SU-DHL-6 (cell line): ENCODE data around the gene MIX23.

Source experiments
- H2AFZ ChIP-seq: fragments of 200-600 bp; sonication (generic); 2 replicates; pipeline ENCODE4 v1.6.1; 2014; ENCODE audit warnings: low read depth, mild to moderate bottlenecking, moderate library complexity, mixed read lengths, antibody characterized with exemption, low read length; ENCODE audit not compliant: severe bottlenecking
- H3F3A ChIP-seq: fragments of 200-600 bp; shearing (Covaris generic); 2 replicates; pipeline ENCODE4 v1.6.0; 2016; ENCODE audit warnings: antibody characterized with exemption, mild to moderate bottlenecking; ENCODE audit not compliant: insufficient read depth
- H3K27ac ChIP-seq: fragments of 200-600 bp; sonication (generic); 2 replicates; pipeline ENCODE4 v1.5.1; 2016; ENCODE audit warnings: low read depth, mild to moderate bottlenecking, low read length, moderate library complexity, mixed read lengths
- H3K27me3 ChIP-seq: fragments of 200-600 bp; sonication (generic), shearing (Covaris generic); 2 replicates; pipeline ENCODE4 v1.6.0; 2014; ENCODE audit warnings: mild to moderate bottlenecking, low read length
- H3K36me3 ChIP-seq: fragments of 200-600 bp; sonication (generic); 2 replicates; pipeline ENCODE4 v1.6.1; 2014; ENCODE audit warnings: mild to moderate bottlenecking, low read length, mixed read lengths
- H3K4me2 ChIP-seq: fragments of 300-600, 200-600 bp; shearing (Covaris generic), sonication (generic); 2 replicates; pipeline ENCODE4 v1.6.0; 2014; ENCODE audit warnings: low read length, low read depth, mild to moderate bottlenecking; ENCODE audit not compliant: poor library complexity, severe bottlenecking
- H3K4me3 ChIP-seq: fragments of 200-600 bp; sonication (generic); 2 replicates; pipeline ENCODE4 v1.5.1; 2014; ENCODE audit warnings: antibody characterized with exemption, low read length, mild to moderate bottlenecking, mixed read lengths; ENCODE audit not compliant: insufficient read depth, poor library complexity, severe bottlenecking
- H3K79me2 ChIP-seq: fragments of 200-600 bp; sonication (generic); 2 replicates; pipeline ENCODE4 v1.6.1; 2014; ENCODE audit warnings: mild to moderate bottlenecking, low read length, moderate library complexity; ENCODE audit not compliant: insufficient read depth
- H3K9ac ChIP-seq: fragments of 200-600 bp; sonication (generic); 2 replicates; pipeline ENCODE4 v1.7.0; 2014; ENCODE audit warnings: mild to moderate bottlenecking, low read length
- H3K9me2 ChIP-seq: fragments of 200-600 bp; sonication (generic); replicated peaks from 2 replicates; pipeline ENCODE4 v1.6.1; 2014; ENCODE audit warnings: low read length; ENCODE audit not compliant: insufficient read depth
- H3K9me3 ChIP-seq: fragments of 200-600 bp; sonication (generic); 2 replicates; pipeline ENCODE4 v1.6.1; 2014; ENCODE audit warnings: low read length, mixed read lengths; ENCODE audit not compliant: insufficient read depth
- H4K20me1 ChIP-seq: fragments of 200-600 bp; sonication (generic); 2 replicates; pipeline ENCODE4 v1.6.1; 2014; ENCODE audit warnings: low read depth, mild to moderate bottlenecking, antibody characterized with exemption, low read length, moderate library complexity, mixed read lengths
- EZH2phosphoT487 ChIP-seq: fragments of 200-600 bp; sonication (generic), shearing (Covaris generic); conservative IDR thresholded peaks from 2 replicates; pipeline ENCODE4 v1.6.1; 2018; ENCODE audit warnings: mild to moderate bottlenecking, antibody characterized with exemption, low read length, moderate library complexity, mixed read lengths
- TF ChIP-seq, protein P1 (sequence below): fragments of 200-600 bp; sonication (generic); IDR thresholded peaks from one replicate; pipeline ENCODE4 v1.5.1; 2017; ENCODE audit warnings: antibody characterized with exemption, mild to moderate bottlenecking, low read length, moderate library complexity; ENCODE audit not compliant: insufficient read depth, poor library complexity, severe bottlenecking

Gene MIX23

DNA sequence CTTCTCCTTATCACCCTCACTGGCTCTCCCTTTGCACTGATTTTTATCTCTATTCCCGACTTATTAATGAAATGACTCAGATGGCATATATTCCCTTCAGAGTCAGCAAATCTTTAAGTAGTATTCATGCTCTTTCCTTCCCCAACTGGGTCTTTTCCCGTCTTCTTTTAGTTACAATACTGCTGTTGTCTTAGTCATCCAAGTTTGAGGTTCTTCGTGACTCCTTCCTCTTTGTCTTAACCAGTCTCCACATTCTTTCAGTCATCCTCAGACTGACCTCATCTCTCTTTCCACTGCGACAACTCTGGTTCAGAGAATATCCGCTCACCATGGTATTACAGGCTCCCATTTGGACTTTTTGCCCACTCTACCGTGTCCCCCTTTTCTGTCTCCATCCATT, 20.5 kb upstream of the MIX23 start:
- H3K27ac ChIP-seq, result no peak overlapping the region
- H3K36me3 ChIP-seq, result peaks cover 17% of the 10 kb centered on the region; the same call in 1 of the 2 replicates
- TF ChIP-seq EZH2phosphoT487, result no peak
- TF ChIP-seq, protein P1, sequence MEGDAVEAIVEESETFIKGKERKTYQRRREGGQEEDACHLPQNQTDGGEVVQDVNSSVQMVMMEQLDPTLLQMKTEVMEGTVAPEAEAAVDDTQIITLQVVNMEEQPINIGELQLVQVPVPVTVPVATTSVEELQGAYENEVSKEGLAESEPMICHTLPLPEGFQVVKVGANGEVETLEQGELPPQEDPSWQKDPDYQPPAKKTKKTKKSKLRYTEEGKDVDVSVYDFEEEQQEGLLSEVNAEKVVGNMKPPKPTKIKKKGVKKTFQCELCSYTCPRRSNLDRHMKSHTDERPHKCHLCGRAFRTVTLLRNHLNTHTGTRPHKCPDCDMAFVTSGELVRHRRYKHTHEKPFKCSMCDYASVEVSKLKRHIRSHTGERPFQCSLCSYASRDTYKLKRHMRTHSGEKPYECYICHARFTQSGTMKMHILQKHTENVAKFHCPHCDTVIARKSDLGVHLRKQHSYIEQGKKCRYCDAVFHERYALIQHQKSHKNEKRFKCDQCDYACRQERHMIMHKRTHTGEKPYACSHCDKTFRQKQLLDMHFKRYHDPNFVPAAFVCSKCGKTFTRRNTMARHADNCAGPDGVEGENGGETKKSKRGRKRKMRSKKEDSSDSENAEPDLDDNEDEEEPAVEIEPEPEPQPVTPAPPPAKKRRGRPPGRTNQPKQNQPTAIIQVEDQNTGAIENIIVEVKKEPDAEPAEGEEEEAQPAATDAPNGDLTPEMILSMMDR, result no peak
- H3K79me2 ChIP-seq, result no peaks in the 10 kb centered on the region; the same call in 1 of the 2 replicates
- H3K9ac ChIP-seq, result no peak overlapping the region
- H3K9me2 ChIP-seq, result no peaks in the 10 kb centered on the region
- H3K4me3 ChIP-seq, result no peak overlapping the region
- H4K20me1 ChIP-seq, result no peaks in the 10 kb centered on the region
- 0 out of 2 replicates have a peak, but pooled peaks cover 2% of the 10 kb centered on the region for H3F3A ChIP-seq
- H3K4me2 ChIP-seq, result no peak overlapping the region
- no peak overlapping the region for H2AFZ ChIP-seq
- no peaks in the 10 kb centered on the region for H3K27me3 ChIP-seq
- H3K9me3 ChIP-seq, result no peaks in the 10 kb centered on the region

DNA sequence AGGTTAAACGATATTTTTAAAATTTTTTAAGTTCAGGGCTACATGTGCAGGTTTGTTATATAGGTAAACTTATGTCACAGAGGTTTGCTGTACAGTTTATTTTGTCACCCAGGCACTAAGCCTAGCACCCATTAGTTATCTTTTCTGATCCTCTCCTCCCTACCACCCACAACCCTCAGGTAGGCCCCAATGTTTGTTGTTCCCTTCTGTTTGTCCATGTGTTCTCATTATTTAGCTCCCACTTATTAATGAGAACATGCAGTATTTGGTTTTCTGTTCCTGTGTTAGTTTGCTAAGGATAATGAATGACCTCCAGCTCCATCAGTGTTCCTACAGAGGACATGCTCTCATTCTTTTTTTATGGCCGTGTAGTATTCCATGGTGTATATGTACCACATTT, 15.9 kb upstream of the MIX23 start:
- no peaks in the 10 kb centered on the region for H4K20me1 ChIP-seq
- no peaks in the 10 kb centered on the region for H3F3A ChIP-seq
- no peak overlapping the region for H3K9ac ChIP-seq
- H3K79me2 ChIP-seq, result no peaks in the 10 kb centered on the region; the same call in 1 of the 2 replicates
- H3K9me3 ChIP-seq, result no peaks in the 10 kb centered on the region
- peaks cover 2% of the 10 kb centered on the region; the same call in 1 of the 2 replicates for H3K36me3 ChIP-seq
- no peak for TF ChIP-seq EZH2phosphoT487
- TF ChIP-seq, protein P1, result no peak
- no peak overlapping the region for H3K4me2 ChIP-seq
- no peak overlapping the region for H3K27ac ChIP-seq
- no peak overlapping the region for H3K4me3 ChIP-seq
- H2AFZ ChIP-seq, result no peak overlapping the region
- H3K27me3 ChIP-seq, result no peaks in the 10 kb centered on the region
- no peaks in the 10 kb centered on the region for H3K9me2 ChIP-seq

DNA sequence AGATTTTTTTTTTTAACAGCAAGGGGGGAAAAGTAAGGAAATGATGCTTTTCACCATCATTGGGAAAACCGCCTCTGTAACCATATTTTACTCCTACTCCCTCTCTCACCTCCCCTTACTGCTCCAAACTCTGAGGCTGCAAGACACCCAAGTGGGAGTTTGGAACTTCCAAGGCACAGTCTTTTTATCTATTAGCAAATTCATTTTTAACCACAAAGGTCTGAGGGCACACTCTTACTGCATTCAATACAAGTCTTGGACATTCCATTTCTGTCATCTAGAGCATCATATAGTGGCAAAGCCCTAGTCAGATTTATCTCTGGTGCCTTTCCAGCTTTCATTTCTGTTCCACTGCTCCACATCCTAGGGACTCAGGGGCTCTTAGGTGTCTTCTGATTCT, 14.2 kb upstream of the MIX23 start:
- no peak overlapping the region for H2AFZ ChIP-seq
- no peak for TF ChIP-seq EZH2phosphoT487
- TF ChIP-seq, protein P1, result no peak
- no peak overlapping the region for H3K27ac ChIP-seq
- H4K20me1 ChIP-seq, result 0 out of 2 replicates have a peak, but pooled peaks cover 4% of the 10 kb centered on the region
- H3K9me3 ChIP-seq, result no peaks in the 10 kb centered on the region
- H3K9ac ChIP-seq, result no peak overlapping the region
- H3F3A ChIP-seq, result peaks cover 3% of the 10 kb centered on the region; the same call in 1 of the 2 replicates
- H3K9me2 ChIP-seq, result no peaks in the 10 kb centered on the region
- H3K4me3 ChIP-seq, result no peak overlapping the region
- H3K27me3 ChIP-seq, result no peaks in the 10 kb centered on the region
- no peaks in the 10 kb centered on the region; the same call in 1 of the 2 replicates for H3K36me3 ChIP-seq
- H3K4me2 ChIP-seq, result no peak overlapping the region
- no peaks in the 10 kb centered on the region; the same call in 1 of the 2 replicates for H3K79me2 ChIP-seq

DNA sequence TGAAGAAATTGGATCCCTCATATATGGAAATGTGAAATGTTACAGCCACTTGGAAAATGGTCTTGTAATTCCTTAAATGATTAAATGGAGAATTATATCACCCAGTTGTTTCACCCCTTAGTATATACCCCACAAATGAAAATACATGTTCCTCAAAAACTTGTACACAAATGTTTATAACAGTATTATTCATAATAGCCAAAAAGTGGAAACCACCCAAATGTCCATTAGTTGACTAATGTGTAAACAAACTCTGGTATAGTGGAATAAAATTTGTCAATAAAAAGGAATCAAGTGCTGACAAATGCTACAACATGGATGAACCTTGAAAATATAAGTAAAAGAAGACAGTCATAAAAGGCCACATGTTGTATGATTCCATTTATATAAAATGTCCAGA, 13.5 kb upstream of the MIX23 start:
- peaks cover 10% of the 10 kb centered on the region for H3F3A ChIP-seq
- TF ChIP-seq, protein P1, result no peak
- no peak for TF ChIP-seq EZH2phosphoT487
- H3K27me3 ChIP-seq, result no peaks in the 10 kb centered on the region
- H3K79me2 ChIP-seq, result peaks cover 2% of the 10 kb centered on the region; the same call in 1 of the 2 replicates
- no peak overlapping the region for H3K27ac ChIP-seq
- H3K4me2 ChIP-seq, result no peak overlapping the region
- H3K9me3 ChIP-seq, result no peaks in the 10 kb centered on the region
- H2AFZ ChIP-seq, result no peak overlapping the region
- H4K20me1 ChIP-seq, result 0 out of 2 replicates have a peak, but pooled peaks cover 4% of the 10 kb centered on the region
- no peak overlapping the region for H3K4me3 ChIP-seq
- H3K36me3 ChIP-seq, result no peaks in the 10 kb centered on the region
- H3K9ac ChIP-seq, result no peak overlapping the region
- no peaks in the 10 kb centered on the region for H3K9me2 ChIP-seq
